NT2/D1 (cell line): ENCODE measurements around the gene KCNH2.

Experiments
- SUZ12 ChIP-seq: IDR thresholded peaks from 2 replicates; pipeline ENCODE4 v1.6.1; 2011; ENCODE audit not compliant: insufficient read length, insufficient read depth; ENCODE audit errors: extremely low read depth
- YY1 ChIP-seq: IDR thresholded peaks from 2 replicates; pipeline ENCODE4 v1.6.1; 2011; ENCODE audit not compliant: insufficient read length, insufficient read depth

DNA sequence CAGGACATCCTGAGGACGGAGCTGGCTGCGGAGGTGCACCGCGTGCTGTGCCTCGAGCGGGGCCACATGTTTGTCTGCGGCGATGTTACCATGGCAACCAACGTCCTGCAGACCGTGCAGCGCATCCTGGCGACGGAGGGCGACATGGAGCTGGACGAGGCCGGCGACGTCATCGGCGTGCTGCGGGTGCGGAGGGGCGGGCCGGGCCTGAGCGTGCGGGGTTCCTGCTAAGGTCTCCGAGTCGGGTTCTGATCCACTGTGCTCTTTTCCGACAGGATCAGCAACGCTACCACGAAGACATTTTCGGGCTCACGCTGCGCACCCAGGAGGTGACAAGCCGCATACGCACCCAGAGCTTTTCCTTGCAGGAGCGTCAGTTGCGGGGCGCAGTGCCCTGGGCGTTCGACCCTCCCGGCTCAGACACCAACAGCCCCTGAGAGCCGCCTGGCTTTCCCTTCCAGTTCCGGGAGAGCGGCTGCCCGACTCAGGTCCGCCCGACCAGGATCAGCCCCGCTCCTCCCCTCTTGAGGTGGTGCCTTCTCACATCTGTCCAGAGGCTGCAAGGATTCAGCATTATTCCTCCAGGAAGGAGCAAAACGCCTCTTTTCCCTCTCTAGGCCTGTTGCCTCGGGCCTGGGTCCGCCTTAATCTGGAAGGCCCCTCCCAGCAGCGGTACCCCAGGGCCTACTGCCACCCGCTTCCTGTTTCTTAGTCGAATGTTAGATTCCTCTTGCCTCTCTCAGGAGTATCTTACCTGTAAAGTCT lies 35.8 kb upstream of the KCNH2 start:
- TF ChIP-seq SUZ12 (no peak), YY1 (no peak)
